GM19438 (cell line): ENCODE measurements around the gene UNC5B.

ENCODE experiments used
- ATAC-seq: cut with Tn5 transposase; IDR thresholded peaks from one replicate; pipeline ENCODE4 v1.9.1; 2021; ENCODE audit warnings: low read depth; ENCODE audit not compliant: unreplicated experiment

The UNC5B gene

GRCh38 chr10:71221586-71222202 is 9.3 kb downstream of the UNC5B start:
- no peak for ATAC-seq

- no peak for ATAC-seq
Observed at GRCh38 chr10:71222601-71223346, 10.4 kb downstream of the UNC5B start.

- no peak for ATAC-seq
Observed at GRCh38 chr10:71223347-71224058, 11.1 kb downstream of the UNC5B start.

GRCh38 chr10:71225291-71226058 is 13.1 kb downstream of the UNC5B start:
- ATAC-seq = no peak

- no peak for ATAC-seq
Observed at GRCh38 chr10:71228875-71229675, 16.7 kb downstream of the UNC5B start.

GRCh38 chr10:71229726-71230655 is 17.6 kb downstream of the UNC5B start:
- no peak for ATAC-seq

- no peak for ATAC-seq
Observed at GRCh38 chr10:71230656-71231025, 18.3 kb downstream of the UNC5B start.

GRCh38 chr10:71231206-71231605 is 18.8 kb downstream of the UNC5B start:
- no peak for ATAC-seq

- ATAC-seq = no peak
Observed at GRCh38 chr10:71232089-71232998, 20.0 kb downstream of the UNC5B start.

GRCh38 chr10:71233482-71233892 is 21.1 kb downstream of the UNC5B start:
- ATAC-seq = no peak

- ATAC-seq = no peak
Observed at GRCh38 chr10:71234004-71234894, 21.9 kb downstream of the UNC5B start.

GRCh38 chr10:71234970-71235685 is 22.8 kb downstream of the UNC5B start:
- no peak for ATAC-seq

- no peak for ATAC-seq
Observed at GRCh38 chr10:71235808-71236207, 23.4 kb downstream of the UNC5B start.

GRCh38 chr10:71236286-71236685 is 23.9 kb downstream of the UNC5B start:
- no peak for ATAC-seq

- ATAC-seq = no peak
Observed at GRCh38 chr10:71236822-71237682, 24.7 kb downstream of the UNC5B start.
